SHP77 treated with DMSO at 0.1 percent for 48 hours (cell line): ENCODE measurements around the gene APEH.
"Not testable (repeated sequence)": the region's sequence is repeated elsewhere in the genome, so short reads cannot be mapped to it uniquely, and the experiment has no call there.

Experiments used
- DNase-seq: peaks from one replicate; lab custom pipeline; 2025; lab: John Stamatoyannopoulos, UW

Gene APEH

DNA sequence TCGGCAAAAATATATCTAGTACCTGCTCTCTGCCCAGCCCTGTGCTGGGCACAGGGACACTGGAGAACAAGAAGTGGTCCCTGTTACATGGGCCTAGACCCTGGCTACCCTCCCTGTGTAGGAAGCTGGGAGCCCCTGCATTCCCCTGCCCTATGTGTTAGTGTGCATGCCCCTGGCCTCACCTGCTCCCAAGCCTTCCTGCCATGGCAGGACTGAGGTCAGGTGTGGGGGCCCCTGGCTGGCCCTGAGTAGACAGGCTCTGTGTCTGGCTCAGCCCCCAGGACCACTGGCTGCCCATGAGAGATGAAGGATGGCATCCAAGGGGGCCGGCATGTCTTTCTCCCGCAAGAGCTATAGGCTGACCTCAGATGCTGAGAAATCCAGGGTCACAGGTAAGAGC, 16.7 kb downstream of the APEH start:
- DNase-seq: not testable (repeated sequence)

DNA sequence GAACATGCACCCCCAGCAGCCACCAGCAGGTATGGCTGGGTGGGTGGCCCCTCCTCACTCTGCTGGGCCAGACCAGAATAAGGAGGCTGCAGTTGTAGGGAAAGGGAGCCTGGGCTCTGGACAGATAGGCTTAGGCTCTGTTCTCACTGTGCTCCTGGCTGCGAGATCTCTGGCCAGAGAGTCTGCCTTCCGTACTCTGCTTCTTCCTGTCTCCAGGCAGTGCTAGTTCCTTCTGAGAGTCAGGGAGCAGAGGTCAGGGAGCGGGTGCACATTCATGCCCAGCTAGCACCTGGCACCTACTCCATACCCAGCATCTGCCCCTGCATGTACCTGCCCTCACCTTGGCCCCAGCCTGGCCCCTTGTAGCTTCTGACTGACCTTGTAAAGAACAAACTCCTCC, 17.3 kb downstream of the APEH start:
- not testable (repeated sequence) for DNase-seq

DNA sequence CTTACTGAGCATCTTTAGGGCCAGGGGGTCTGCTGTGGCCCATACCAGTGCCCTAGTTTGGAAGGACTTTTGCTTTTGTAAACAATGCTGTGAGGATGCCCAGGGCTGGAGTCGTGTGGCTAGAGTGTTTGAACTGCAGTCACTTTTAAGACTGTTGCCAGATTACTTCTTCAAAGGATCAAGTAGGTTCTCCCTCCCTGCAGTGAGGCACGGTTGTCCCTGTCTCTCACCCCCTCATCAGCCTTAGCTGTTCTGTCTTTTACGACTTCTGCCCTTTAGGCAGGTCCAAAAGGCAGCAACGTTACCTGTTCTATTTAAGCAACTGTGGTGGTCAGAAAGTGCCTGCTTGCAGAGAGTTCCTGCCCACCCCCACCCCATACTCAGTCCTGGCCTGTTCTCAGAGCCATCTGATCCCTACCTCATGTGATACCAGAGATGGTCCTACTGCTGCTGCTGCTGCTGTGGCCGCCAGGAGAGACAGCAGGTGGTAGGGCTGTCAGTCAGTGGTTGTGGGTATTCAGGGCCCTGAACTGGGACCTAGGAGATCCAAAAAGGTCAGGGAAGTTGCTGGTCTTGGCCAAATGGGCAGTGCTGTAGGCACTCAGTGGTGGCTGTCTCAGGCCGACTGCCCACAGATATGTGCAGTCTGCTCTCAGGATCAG, 20.4 kb downstream of the APEH start:
- DNase-seq: not testable (repeated sequence)

- DNase-seq: not testable (repeated sequence)
Observed at GRCh38 chr3:49695350-49696015, 21.3 kb downstream of the APEH start.

DNA sequence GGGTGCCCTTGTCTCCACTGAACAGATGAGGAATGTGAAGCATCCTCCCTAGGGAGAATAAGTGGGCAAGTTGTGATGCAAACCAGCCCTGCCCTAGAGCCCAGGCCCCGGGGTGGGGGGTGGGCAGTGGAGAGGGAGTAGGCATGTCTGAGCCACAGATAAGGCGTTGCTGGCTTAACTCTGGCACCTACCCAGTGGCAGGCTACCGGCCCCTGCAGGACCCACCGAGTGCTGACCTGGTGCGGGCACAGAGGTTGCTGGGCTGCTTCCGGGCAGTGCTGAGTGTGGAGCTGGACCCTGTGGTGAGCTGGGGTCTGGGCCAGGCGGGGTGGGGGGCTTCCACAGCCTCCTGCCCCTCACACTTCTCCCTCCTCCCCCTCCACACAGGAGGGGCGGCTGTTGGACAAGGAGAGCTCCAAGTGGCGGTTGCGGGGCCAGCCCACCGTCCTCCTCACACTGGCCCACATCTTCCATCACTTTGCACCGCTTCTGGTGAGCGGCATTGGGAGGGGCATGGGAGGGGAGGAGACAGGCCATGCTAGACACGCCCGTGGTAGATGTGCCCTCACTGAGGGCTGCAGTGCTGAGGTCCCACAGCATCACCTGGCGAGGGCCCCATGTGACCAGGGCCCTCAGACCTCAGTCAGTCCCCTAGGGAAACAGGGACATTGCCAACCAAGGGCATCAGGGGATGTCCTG, 25.3 kb downstream of the APEH start:
- DNase-seq: no peak

DNA sequence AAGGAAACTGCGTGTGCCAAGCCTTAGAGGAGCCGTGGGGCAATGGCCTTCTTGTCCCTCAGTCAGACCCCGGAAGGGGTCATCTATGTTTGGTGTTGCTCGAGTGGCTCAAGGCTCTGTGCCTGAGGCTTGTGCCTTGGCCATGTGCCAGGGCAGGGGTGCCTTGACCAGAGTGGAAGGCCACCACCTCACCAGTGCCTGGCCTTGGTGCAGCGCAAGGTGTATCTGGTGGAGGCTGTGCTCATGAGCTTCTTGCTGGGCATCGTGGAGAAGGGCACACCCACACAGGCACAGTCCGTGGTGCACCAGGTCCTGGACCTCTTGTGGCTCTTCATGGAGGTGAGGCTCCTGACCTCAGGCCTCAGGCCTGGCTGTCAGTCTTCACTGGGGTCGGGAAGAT, 25.9 kb downstream of the APEH start:
- DNase-seq: no peak

DNA sequence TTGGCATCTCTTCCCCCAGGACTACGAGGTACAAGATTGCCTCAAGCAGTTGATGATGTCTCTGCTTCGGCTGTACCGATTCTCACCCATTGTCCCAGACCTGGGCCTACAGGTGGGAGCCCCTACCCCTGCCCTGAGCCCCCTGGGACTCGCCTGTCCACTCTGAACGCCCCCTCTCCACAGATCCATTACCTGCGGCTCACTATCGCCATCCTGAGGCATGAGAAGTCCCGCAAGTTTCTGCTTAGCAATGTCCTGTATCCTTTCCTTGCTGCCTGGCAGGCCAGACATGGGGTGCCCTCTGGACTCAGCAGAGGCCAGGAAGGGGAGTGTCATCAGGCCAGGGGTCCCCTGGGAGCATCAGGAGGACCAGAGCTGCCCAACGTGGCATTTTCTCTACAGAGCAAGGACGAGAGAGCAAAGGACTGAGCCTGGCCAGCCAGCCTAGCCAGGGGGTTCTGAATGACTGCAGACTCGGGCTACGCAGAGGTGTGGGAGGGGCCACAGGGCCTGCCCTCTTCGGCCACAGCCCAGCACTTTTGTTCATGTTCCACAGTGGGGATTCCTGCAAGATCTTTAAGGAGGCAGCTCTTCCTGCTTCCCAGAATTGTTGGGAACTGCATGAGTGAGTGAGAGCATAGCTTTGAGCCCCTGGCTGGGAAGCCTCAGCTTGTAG, 26.4 kb downstream of the APEH start:
- no peak for DNase-seq

- DNase-seq: no peak
Observed at GRCh38 chr3:49701388-49702077, 27.4 kb downstream of the APEH start.

DNA sequence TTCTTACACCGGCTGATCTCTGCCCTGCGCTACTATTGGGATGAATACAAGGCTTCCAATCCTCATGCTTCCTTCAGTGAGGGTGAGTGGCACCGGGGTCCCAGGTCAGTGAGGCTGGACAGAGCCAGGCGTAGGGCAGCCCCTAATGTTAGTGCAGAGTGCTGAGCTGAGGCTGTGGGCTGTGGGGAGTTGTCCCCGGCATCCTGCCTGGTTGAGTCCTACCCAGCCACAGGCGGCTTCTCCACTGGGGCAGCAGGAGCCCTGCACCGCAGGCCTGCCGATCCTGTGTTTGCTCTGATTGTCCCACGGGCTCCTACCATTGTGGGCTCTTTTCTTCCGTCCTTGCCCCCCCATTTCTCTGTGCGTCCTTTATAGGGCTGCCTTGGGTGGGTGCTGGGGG, 28.5 kb downstream of the APEH start:
- no peak for DNase-seq

GRCh38 chr3:49703443-49703927, 29.3 kb downstream of the APEH start:
- DNase-seq: no peak

GRCh38 chr3:49703956-49704355, 29.8 kb downstream of the APEH start:
- DNase-seq: no peak

DNA sequence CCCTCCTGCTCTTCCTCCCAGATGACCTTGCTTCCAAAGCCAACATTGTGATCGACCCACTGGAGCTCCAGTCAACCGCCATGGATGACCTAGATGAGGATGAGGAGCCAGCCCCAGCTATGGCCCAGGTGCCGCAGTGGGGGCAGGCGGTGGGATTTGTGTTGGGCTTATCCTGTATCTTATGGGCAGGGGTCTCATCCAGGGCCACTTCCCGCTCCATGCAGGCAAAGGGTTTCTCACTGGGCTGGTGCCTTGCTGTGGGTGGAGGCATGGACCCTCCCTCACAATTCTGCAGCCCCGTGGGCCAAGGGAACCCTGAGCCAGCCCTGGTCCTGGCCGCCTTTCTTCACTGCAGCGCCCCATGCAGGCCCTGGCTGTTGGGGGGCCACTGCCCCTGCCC, 30.5 kb downstream of the APEH start:
- no peak for DNase-seq

DNA sequence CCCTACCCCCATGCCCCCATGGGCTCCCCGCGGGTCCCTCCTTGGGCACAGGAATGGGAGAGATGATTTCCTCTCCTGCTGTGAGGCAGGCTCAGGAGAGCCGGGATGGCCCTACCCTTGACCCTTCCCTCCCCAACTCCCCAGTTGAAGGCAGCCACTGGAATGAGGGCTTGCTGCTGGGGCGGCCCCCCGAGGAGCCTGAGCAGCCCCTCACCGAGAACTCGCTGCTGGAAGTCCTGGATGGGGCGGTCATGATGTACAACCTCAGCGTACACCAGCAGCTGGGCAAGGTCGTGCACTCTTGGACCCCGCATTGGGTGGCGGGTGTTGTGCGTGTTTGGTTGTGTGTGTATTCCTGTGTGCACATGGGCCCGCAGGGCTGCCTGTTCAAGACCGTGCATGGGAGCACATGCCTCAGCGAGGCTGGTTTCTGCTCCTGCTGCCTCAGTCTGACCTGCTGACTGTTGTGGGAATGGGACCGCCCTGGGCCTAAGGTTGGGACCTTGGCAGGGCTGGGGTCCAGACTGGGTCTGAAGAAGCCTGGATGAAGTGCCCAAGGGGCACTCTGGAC, 31.3 kb downstream of the APEH start:
- no peak for DNase-seq

DNA sequence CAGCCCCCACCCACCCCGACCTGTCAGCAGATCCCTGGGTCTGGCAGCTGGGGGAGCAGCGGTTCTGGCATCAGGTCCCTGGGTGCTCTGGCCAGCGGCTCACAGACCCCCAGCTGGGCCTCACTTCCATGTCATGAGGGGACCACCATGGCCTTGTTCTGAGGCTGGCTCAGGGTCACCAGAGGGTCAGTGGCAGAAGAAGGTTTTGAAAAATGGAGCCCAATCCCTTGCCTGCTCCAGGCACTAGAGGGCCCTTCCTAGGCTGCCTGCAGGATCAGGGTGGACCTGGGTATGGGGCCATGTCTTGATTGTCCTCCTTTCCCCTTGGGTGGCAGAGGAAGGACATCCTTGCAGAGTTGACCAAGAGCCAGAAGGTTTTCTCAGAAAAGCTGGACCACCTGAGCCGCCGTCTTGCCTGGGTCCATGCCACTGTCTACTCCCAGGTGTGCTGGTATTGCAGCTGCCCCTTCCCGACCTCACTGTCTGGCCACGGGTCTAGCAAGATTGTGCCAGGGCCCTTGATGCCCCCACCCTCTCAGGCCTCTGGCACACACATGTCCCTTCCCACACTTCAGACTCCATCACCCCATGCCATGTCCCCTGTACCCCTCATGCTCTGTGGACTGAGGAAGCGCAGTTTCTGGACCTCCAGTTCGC, 32.4 kb downstream of the APEH start:
- no peak for DNase-seq

- DNase-seq: no peak
Observed at GRCh38 chr3:49707113-49707480, 32.9 kb downstream of the APEH start.

DNA sequence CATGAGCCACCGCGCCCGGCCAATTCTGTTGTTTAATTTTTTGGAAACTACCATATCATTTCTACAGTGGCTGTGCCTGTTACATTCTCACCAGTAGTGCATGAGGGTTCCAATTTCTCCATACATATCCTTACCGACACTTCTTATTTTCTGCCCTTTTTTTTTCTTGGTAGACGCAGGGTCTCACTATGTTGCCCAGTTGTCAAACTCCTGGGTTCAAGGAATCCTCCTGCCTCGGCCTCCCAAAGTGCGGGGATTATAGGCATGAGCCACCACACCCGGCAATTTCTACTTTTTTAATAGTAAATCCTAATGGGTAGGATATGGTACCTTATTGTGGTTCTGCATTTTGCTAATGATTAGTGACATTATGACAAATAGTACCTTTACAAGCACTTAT, 35.7 kb downstream of the APEH start:
- no peak for DNase-seq

DNA sequence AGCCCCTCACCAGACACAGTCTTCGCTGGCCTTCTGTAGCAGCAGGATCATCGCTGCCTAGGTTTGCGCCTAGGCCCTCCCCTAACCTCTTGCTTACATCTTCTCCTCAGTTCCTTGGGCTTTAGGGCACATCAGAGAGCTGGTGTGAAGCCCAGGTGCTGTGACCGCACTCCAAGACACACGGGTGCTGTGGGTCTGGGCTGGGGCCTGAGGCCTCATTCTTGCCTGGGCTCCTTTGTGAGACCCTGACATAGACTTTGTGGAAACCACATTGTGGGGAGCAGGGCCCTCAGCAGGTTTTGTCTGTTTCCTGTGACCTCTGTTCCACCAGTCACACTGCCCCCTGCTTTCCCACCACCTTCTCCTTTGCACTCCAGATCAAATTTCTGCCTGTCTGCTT, 37.3 kb downstream of the APEH start:
- DNase-seq: no peak

GRCh38 chr3:49712166-49712565, 38.0 kb downstream of the APEH start:
- DNase-seq: no peak

- DNase-seq: no peak
Observed at GRCh38 chr3:49712631-49713317, 38.6 kb downstream of the APEH start.

DNA sequence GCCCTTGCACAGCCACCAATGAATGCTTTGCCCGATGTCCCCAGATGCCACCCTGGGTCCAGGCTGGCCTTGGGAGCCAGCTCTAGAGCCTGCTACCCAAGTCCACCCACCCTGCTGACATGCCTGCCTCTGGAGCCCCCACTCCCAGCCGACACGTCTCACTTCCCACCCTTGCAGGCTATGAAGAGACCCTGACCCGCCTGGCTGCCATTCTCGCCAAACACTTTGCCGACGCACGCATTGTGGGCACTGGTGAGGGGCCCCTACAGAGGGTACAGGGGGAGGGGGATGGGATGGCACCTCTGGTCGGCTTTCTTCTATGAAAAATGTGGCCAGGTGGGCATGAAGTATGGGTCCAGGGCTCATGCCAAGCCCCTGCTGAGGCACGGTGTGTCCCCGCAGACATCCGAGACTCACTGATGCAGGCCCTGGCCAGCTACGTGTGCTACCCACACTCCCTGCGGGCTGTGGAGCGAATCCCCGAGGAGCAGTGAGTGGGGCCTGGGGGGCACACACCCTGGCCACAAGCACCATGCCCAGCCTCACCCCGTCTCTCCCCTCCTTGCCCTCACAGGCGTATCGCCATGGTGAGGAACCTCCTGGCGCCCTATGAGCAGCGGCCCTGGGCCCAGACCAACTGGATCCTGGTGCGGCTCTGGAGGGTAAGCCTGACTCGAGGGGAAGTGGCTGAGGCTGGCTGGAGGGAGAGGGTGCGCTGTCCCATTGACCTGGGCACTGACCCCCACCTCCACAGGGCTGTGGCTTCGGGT, 39.4 kb downstream of the APEH start:
- no peak for DNase-seq
